Activated naive CD4-positive, alpha-beta T cell treated with anti-CD3 and anti-CD28 coated beads for 36 hours (primary cell): ENCODE results near the gene ZNF554. TPM values are rescaled to one million over a fixed set of nuclear protein-coding genes. Genes with fewer than 3 reads are reported as not detected.
"Not testable (repeated sequence)": the region's sequence is repeated elsewhere in the genome, so short reads cannot be mapped to it uniquely, and the experiment has no call there.

ENCODE experiments used
- CTCF ChIA-PET: fragments of 350-600 bp; sonication (Branson Sonifier 250); formaldehyde crosslinking; loops from one replicate; lab custom pipeline; 2021; ENCODE audit warnings: antibody characterized with exemption; lab: Charles Lee
- DNase-seq: peaks from one replicate; pipeline ENCODE4 v3.0.0-alpha.2; 2020
- H3K27ac Mint-ChIP-seq: one replicate; pipeline ENCODE4 v1.8.0; 2021; ENCODE audit warnings: mild to moderate bottlenecking, mixed read lengths
- H3K27me3 Mint-ChIP-seq: one replicate; pipeline ENCODE4 v1.8.0; 2021; ENCODE audit warnings: low read depth, mixed read lengths
- H3K36me3 Mint-ChIP-seq: one replicate; pipeline ENCODE4 v1.8.0; 2021; ENCODE audit warnings: low read depth, mixed read lengths
- H3K4me1 Mint-ChIP-seq: one replicate; pipeline ENCODE4 v1.8.0; 2021; ENCODE audit warnings: low read depth, mixed read lengths
- H3K4me3 Mint-ChIP-seq: one replicate; pipeline ENCODE4 v1.8.0; 2021; ENCODE audit warnings: mild to moderate bottlenecking, moderate library complexity, mixed read lengths
- H3K9me3 Mint-ChIP-seq: one replicate; pipeline ENCODE4 v1.8.0; 2021; ENCODE audit warnings: mixed read lengths
- intact Hi-C: fragments of 100-400 bp; cut with micrococcal nuclease; formaldehyde crosslinking; loops from one replicate; pipeline ENCODE4 v1.15.1; 2023
- total RNA-seq, 2 experiments: library from RNA; stranded (reverse); gene quantifications; one replicate each; pipeline ENCODE4 v1.2.3, GENCODE V29; 2021

Gene ZNF554
- total RNA-seq, 2 experiments from 2014 or later: 1.2 to 1.4 TPM

- no peak overlapping the region for H3K4me3 Mint-ChIP-seq
- H3K4me1 Mint-ChIP-seq: no peaks in the 10 kb centered on the region
These were observed 7.8 kb upstream of the ZNF554 start for GRCh38 chr19:2811735-2812413.

GRCh38 chr19:2812414-2813234 is 7.0 kb upstream of the ZNF554 start:
- peaks cover 12% of the 10 kb centered on the region for H3K36me3 Mint-ChIP-seq
- no peak for DNase-seq
- no peak overlapping the region for H3K27ac Mint-ChIP-seq
- no peaks in the 10 kb centered on the region for H3K9me3 Mint-ChIP-seq
- peaks cover 4% of the 10 kb centered on the region for H3K4me1 Mint-ChIP-seq
- intact Hi-C loops: no loop called here
- H3K4me3 Mint-ChIP-seq: no peak overlapping the region
- no peaks in the 10 kb centered on the region for H3K27me3 Mint-ChIP-seq
- CTCF ChIA-PET: interaction anchor here (0.5 kb wide), 1 partner anchor 420 kb away, joined by 3 read pairs; no protein-coding TSS in a partner anchor

More at GRCh38 chr19:2811735-2812413, 7.8 kb upstream of the ZNF554 start:
- intact Hi-C loops: no loop called here
- DNase-seq: no peak
- Mint-ChIP-seq H3K27me3 (no peaks in the 10 kb centered on the region), H3K27ac (no peak overlapping the region), H3K36me3 (peaks cover 12% of the 10 kb centered on the region), H3K9me3 (no peaks in the 10 kb centered on the region)
- CTCF ChIA-PET: no interaction called here

- Mint-ChIP-seq H3K4me3 (no peak overlapping the region), H3K27ac (no peak overlapping the region), H3K4me1 (peaks cover 4% of the 10 kb centered on the region), H3K9me3 (no peaks in the 10 kb centered on the region), H3K27me3 (no peaks in the 10 kb centered on the region), H3K36me3 (peaks cover 12% of the 10 kb centered on the region)
- CTCF ChIA-PET: no interaction called here
- intact Hi-C loops: no loop called here
- DNase-seq: no peak
These were observed 6.2 kb upstream of the ZNF554 start for GRCh38 chr19:2813235-2814160.

- H3K27me3 Mint-ChIP-seq: no peaks in the 10 kb centered on the region
- CTCF ChIA-PET: no interaction called here
- peaks cover 4% of the 10 kb centered on the region for H3K4me1 Mint-ChIP-seq
- H3K27ac Mint-ChIP-seq: no peak overlapping the region
- intact Hi-C loops: no loop called here
- H3K4me3 Mint-ChIP-seq: no peak overlapping the region
- H3K9me3 Mint-ChIP-seq: no peaks in the 10 kb centered on the region
- peaks cover 5% of the 10 kb centered on the region for H3K36me3 Mint-ChIP-seq
- no peak for DNase-seq
These were observed 5.2 kb upstream of the ZNF554 start for GRCh38 chr19:2814426-2814825.

GRCh38 chr19:2815191-2815614 is 4.5 kb upstream of the ZNF554 start:
- Mint-ChIP-seq H3K4me3 (no peak overlapping the region), H3K36me3 (peaks cover 5% of the 10 kb centered on the region), H3K4me1 (peaks cover 5% of the 10 kb centered on the region), H3K9me3 (no peaks in the 10 kb centered on the region), H3K27ac (no peak overlapping the region), H3K27me3 (no peaks in the 10 kb centered on the region)
- intact Hi-C loops: no loop called here
- DNase-seq: no peak
- CTCF ChIA-PET: no interaction called here

GRCh38 chr19:2815923-2816322 is 3.7 kb upstream of the ZNF554 start:
- CTCF ChIA-PET: interaction anchor here (0.6 kb wide), 1 partner anchor 54 kb away, joined by 3 read pairs; no protein-coding TSS in a partner anchor
- intact Hi-C loops: no loop called here
- Mint-ChIP-seq H3K9me3 (no peaks in the 10 kb centered on the region), H3K36me3 (peaks cover 5% of the 10 kb centered on the region), H3K4me1 (peaks cover 9% of the 10 kb centered on the region), H3K4me3 (no peak overlapping the region), H3K27me3 (no peaks in the 10 kb centered on the region), H3K27ac (no peak overlapping the region)
- no peak for DNase-seq

GRCh38 chr19:2816641-2817040 is 3.0 kb upstream of the ZNF554 start:
- H3K4me1 Mint-ChIP-seq: peaks cover 10% of the 10 kb centered on the region
- H3K36me3 Mint-ChIP-seq: peaks cover 5% of the 10 kb centered on the region
- H3K4me3 Mint-ChIP-seq: no peak overlapping the region
- CTCF ChIA-PET: no interaction called here
- no peaks in the 10 kb centered on the region for H3K27me3 Mint-ChIP-seq
- H3K27ac Mint-ChIP-seq: no peak overlapping the region
- intact Hi-C loops: no loop called here
- H3K9me3 Mint-ChIP-seq: no peaks in the 10 kb centered on the region
- no peak for DNase-seq

- H3K4me3 Mint-ChIP-seq, intact Hi-C loops, H3K27me3 Mint-ChIP-seq, CTCF ChIA-PET, H3K27ac Mint-ChIP-seq, H3K9me3 Mint-ChIP-seq, H3K36me3 Mint-ChIP-seq: not testable (repeated sequence)
- DNase-seq: peak; percentile 35
- H3K4me1 Mint-ChIP-seq: peaks cover 10% of the 10 kb centered on the region
These were observed 2.3 kb upstream of the ZNF554 start for GRCh38 chr19:2817237-2817829.

GRCh38 chr19:2820112-2820702 is 539 bp downstream of the ZNF554 start:
- H3K27ac Mint-ChIP-seq: no peak overlapping the region
- no peaks in the 10 kb centered on the region for H3K27me3 Mint-ChIP-seq
- intact Hi-C loops: no loop called here

GRCh38 chr19:2822846-2823245 is 3.2 kb downstream of the ZNF554 start:
- no peak overlapping the region for H3K4me3 Mint-ChIP-seq
- no peak overlapping the region for H3K27ac Mint-ChIP-seq
- H3K27me3 Mint-ChIP-seq: no peaks in the 10 kb centered on the region
- H3K9me3 Mint-ChIP-seq: peaks cover 4% of the 10 kb centered on the region
- intact Hi-C loops: no loop called here
- peaks cover 17% of the 10 kb centered on the region for H3K36me3 Mint-ChIP-seq
- DNase-seq: no peak
- CTCF ChIA-PET: no interaction called here
- peaks cover 7% of the 10 kb centered on the region for H3K4me1 Mint-ChIP-seq

More at GRCh38 chr19:2820112-2820702, 539 bp downstream of the ZNF554 start:
- CTCF ChIA-PET: interaction anchor here (1.0 to 1.1 kb wide), 4 partner anchors 20 to 49 kb away, joined by 3 to 4 read pairs (median 4); no protein-coding TSS in a partner anchor
- Mint-ChIP-seq H3K4me3 (peak overlapping the region; percentile 79), H3K9me3 (no peaks in the 10 kb centered on the region), H3K4me1 (peaks cover 10% of the 10 kb centered on the region), H3K36me3 (peaks cover 4% of the 10 kb centered on the region)
- DNase-seq: peak; percentile 27

GRCh38 chr19:2823646-2824045 is 4.0 kb downstream of the ZNF554 start:
- intact Hi-C loops: no loop called here
- Mint-ChIP-seq H3K4me1 (peaks cover 7% of the 10 kb centered on the region), H3K36me3 (peaks cover 23% of the 10 kb centered on the region), H3K4me3 (no peak overlapping the region), H3K27me3 (no peaks in the 10 kb centered on the region), H3K27ac (no peak overlapping the region), H3K9me3 (peaks cover 8% of the 10 kb centered on the region)
- CTCF ChIA-PET: no interaction called here
- no peak for DNase-seq
